ENCODE results near the gene MEX3A.

Gene MEX3A

DNA sequence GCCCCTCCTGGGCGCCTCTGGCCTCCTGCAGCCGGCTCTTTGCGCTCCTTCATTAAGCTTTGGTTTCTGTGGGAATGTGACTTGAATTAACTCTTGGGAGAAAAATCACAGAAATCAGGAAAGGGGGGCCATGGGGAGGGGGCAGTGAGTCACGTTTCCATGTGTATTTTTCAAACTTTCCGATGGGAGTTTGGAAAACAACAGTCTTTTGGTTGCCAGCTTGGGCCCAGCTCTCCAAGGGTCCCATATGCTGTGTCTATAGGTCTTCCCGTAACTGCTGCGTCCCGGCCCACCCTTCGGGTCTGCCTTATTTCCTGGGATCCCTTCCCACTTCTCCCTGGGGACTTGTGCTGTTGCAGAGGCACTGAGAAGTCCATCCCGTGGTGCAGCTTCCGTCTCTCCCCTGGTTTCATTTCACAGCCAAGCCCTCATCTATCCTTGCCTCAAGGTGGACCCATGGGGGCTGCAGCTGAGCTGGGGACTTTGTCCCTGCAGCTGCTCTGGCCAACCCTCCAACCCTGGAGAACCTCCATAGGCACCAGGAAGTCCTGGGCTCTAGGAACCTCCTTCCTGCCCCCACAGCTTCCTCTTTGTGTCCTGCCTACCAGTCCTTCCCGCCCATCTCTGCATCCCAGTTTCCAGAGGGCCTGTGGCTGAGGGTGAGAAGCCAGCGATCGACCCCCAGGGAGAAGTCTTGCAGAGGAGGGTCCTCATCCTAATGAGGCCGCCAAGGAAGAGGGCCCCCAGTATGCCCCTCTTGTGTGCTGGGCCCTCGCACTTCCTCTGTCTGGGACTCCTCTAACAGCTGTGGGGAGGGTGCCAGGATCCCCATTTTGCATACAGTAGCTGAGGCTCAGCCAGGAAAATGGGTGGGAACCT, 20.6 kb upstream of the MEX3A start:
- no peak for DNase-seq

DNA sequence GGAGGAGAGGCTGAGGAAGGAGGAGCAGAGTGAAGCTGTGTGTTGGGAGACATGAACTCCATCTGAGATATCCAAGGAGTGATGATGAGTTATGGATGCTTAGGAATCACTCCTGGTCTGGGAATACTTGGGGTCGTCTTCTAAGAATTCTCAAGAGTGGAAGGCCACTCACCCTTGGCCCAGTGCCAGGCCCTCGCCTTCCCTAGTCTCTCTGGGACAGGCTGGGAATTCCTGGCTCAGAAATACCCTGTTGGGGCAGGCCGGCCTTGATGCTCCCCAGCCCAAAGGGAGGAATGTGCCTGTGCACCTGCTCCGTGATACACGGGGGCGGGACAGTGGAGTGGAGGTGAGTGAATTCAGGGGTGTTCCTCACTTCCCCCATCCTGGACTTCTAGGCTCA, 19.6 kb upstream of the MEX3A start:
- DNase-seq = no peak

DNA sequence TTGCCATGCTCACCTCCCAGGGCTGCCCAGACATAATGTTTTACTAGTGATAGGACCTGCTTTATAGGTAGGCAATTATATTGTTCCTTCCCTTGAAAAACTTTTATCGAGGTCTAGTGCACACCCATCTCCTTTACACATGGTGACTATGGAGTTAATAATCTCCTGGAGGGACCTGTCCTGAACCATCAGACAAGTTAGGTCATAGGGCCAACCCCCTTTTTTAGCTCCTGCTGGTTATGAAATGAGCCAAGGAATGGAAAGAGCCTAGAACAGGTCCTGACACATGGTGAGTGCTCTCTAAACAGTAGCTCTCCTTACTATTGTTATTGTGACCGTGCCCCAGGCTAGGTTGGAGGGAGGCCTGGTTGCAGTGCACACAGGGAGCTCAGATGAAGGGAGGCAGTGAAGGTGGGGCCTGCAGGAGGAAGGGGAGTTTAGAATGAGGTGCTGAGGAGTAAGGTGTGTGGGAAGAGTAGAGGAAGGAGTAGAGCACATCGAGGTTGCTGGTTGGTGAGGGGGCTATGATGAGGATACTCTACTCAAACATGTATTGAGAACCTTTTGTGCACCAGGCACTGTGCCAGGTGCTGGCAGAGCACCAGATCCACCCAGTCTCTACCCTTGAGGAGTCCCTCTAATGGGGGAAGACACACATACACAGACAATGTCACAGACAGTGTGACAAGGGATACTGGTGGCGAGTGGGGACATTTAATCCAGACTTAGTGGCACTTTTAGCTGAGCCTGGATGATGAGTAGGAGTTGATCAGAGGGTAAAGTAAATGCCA, 18.1 kb upstream of the MEX3A start:
- no peak for DNase-seq

DNA sequence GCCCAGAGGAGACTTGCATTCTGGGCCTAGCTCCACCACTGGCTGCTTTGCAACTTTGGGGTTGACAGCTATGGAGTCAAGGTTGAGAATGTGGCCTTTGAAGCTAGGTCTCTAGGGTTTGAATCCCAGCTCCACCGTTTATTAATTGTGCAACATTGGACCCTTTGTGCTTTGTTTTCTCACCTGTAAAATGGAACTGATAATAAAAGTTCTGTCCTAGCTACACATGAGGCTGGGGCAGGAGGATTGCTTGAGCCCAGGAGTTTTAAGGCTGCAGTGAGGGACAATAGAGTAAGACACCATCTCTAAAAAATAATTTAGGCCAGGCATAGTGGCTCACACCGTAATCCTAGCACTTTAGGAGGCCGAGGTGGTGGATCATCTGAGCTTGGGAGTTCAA, 17.0 kb upstream of the MEX3A start:
- DNase-seq = no peak

DNA sequence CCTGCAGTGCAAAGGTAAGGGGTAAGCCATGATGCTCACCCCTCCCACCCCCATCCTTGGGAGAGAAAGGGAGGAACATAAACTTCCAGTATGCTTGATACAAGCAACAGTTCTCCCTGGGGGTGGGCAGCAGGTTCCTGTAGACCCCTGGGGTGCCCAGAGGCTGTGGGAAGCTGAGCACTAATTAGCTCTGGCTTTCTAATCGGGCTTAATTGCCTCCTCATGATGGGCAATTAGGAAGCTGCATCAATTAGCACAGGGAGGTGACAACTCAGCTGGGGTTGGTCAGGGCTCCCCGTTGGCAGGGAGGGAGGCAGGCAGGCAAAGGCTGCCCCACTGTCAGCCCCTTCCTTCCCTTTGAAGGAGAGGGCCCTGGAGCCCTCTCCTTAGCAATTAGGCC, 16.5 kb upstream of the MEX3A start:
- DNase-seq = no peak

DNA sequence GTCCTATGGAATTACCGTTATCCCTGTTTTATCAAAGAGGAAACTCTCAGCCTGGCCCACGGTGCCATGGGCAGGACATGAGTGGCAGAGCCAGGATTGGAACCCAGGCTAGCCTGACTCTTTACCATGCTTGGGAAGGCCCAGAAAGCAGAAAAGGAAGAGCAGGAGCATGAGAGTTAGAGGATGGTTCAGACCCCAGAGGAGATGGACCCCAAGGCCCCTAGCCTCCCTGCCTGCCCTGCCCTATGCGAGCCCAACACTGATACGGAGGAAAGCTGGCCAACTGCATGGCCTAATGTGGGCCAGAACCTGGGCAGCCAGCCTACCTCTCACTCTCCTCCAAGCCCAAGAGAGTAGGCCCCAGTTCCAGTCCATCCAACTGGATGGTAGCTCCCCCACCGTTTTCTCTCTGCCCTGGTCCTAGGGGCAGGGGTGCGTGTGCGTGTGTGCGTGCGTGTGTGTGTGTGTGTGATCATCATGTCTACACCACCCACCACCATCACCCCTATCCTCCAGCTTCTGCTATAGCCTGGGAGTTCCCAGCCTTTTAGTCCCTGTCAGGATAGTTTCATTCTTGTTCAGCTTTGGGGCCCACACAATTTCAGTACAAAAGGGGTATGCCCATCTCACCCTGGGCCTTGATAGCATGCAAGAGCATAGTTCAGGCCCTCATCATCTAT, 15.4 kb upstream of the MEX3A start:
- no peak for DNase-seq

DNA sequence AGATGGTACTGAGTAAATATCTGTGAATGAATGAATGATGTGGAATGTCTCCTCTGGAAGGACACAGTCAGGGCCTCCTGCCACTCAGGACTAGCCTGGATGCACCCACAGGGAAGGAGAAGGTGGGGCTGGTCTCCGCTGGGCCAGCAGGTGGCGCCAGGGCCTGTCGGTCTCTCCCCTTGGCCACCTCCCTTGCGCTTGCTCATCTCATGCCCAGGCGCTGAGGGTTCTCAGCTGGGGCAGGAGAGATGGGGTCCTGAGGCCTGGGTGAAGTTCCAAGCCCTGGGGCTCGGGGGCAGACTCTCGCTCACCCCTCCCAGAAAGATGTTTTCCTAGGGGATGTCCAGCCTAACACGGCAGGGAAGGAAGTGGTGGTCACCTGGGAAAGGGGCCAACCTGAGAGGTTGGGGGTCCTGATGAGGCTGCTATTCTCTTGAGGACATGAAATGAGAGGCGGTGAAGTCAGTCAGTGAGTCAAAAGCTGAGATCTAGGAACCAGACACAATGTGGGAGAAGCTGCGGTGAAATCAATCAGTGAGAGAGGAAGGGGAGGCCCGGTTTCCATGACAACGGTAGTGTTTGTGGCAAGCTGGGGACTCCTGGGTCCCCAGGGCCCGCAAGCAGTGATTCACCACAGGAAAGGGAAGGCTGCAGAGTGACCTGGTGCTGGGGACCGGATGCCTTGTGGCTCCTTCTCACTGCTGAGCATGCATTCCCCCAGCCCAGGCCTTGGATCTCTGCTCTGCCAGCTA, 14.6 kb upstream of the MEX3A start:
- peak; percentile 47 to 70 (median 58) for DNase-seq

DNA sequence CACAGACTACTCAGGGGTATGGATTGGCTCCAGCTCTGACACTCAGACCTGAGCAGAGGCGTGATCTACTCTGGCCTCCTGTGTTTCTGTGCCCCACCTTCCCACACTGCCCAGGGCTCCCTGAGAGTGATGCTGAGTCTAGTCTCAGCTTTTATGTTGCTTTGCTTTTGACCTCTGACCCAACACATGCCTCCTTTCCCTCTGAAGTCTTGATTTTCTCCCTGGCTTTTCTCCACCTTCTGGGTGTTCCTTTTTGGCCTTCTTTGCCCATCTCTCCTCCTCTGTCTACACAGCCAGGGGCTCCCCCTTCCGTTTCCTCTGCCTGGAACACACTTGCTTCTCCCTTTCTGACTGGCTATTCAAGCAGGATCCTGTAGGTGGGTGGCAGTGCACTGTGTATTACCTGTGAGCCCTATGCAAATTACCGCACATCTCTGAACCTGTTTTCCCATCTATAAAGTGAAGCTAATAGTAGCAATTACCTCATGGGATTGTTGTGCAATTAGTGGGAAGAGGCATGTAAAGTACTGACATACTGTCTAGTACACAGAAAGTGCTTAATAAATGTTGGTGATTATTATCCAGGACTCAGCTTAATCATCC, 13.7 kb upstream of the MEX3A start:
- DNase-seq = no peak

DNA sequence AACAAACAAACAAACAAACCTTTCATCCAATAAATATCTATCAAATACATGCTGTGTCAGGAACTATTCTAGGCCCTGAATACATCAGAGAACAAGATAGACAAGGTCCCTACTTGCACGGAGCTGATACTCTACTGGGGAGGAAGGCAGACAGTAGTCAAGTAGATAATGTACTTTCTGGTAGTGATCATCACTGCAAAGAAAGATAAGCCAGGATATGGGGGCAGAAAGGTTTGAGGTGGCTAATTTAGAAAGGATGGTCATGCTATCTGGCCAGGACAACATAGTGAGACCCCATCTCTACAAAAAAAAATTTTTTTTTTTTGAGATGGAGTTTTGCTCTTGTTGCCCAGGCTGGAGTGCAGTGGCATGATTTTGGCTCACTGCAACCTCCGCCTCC, 9.3 kb upstream of the MEX3A start:
- no peak for DNase-seq

DNA sequence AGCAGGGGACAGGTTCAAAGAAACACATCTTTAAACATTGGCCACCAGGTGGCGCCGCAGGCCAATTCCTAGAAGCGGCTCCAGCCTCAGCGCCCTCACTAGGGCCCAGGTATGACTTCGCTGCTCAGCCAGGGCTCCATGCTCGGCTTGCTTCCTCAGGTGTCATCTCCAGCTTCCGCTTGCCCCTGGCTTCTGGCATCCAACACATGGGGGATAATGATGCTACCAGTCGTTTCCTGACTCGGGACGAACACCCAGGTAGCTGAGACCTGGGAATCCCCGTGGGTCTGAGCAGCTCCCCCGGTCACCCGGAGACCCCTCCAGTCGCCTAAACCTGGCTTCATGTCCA, 8.5 kb upstream of the MEX3A start:
- DNase-seq = peak; percentile 85 to 92 (median 87)

DNA sequence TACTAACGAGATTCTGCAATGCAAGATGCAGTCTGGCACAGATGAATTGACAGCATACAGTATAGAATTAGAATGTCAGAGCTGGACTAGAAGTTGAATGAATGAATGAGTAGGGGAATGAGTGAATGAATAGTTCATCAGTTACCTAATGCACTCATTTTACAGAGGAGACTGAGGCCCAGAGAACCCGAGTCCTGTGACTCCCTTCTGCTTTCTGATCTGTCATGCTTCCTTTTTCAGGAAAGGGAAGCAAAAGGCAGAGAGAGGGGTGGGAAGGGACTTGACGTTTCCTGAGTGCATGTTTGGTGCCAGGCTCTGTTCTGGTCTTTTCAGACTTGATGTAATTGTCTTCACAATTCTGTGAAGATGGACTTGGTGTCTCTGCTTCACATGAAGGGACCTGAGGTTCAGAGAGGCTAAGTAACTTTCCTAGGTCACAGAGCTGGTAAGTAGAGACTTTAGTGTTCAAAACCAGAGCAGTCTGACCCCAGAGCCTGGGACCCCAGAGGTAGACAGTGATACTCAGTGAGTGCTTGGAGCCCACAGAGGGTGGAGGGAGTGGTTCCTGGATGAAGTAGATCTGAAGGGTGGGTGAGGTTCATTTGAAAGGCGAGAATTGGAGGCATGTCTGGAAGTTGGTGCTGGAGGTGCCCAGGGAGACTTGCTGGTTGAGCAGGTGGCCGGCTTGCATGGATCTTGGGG, 8.0 kb upstream of the MEX3A start:
- DNase-seq = no peak

DNA sequence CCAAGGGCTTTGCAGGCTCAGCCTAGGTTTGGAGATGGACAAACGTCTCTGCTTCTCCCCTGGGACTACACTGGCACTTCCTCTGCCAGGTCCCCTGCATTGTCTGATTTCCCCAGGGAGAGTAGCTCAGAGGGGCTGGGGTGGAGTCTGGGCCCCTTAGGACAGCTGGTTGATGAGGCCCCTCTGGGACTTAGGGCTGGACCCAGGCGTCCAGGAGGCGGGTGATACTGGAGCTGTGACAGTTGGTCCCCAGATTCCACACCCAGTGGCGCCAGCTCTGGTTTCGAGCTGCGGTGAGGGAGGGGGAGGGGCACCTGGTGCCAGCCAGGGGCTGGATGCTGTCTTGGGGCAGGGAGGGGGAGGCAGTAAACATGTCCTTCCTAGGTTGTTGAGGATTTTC, 7.4 kb upstream of the MEX3A start:
- no peak for DNase-seq

DNA sequence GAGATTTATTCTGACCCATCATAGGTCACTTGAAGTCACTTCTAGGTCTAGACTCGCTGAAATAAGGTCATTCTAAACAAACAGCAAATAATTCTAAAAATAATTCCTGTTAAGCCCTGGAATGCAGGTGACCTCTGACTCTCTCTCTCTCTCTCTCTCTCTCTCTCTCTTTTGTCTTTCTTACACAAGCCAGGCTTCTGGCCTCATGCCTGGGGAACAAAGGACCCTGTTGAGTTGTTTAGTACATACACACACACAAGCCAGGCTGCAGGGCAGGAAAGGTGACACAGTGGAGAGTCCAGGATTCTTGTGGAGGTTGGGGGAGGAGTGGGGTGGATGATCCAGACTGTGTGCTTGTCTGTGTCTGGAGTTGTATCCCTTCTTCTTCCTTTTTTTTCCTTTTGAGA, 4.0 kb upstream of the MEX3A start:
- DNase-seq = no peak

DNA sequence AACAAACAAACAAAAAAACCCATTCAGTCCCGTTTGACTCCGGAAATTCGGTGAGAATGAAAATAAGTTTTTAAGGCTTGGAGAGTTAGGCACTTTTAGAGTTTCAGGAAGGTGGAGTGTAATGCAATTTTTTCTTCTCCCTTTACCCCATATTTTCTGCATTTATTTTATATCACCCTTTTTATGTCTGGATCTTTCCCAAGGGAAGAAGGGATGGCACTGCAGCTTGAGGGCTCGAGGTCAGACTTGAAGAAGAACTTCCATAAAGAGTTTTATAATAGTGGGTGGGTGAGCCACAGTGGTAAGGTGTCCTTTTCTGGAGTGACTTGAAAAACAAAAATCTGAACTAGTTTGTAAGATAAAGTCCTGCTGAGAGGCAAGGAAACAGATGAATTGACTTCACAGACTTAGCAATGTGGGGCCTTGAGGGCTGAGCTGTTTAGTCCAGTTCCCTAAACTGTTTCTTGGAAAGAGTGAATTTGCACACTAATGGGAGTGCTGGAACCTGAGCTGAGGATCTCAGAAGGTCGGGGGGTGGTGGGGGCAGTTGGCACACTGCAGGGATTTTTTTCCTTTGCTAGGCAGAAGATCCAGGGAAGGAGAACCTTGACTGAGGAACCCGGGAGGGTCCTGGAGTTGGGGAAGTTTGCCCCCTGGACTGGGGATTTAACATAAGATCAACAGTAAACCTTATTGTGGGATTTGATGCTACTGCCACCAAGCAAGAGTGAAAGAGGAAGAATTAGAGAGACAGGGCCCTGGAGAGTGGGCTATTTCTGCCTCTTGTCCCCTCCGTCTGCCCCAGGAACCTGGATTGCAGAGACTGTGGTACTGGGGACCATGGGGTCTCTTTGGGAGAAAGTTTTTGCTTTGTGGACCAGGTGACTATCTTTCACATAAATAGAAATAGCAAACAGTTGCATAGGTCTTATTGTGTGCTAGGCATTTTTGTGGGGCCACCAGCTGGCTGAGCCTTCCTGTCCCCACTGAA, 1.8 kb upstream of the MEX3A start:
- no peak for DNase-seq

DNA sequence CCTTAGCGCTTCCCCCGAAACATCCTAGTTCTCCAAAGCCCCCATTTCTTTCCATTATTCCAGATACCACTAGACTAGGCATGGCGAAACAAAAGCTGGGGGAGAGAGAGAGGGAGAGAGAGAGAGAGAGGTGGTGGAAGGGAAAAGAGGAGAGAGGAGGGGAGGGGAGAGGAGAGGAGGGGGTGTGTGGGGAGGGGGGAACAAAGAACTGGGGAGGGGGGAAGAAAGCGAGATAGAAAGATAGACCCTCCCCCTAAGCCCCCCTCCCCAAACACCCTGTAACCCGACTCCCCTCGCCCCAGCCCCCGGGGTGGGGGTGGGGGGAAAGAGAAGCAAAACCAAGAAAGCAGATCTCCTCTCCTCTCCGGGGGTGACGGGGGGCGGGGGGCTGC, 352 bp downstream of the MEX3A start:
- no peak for DNase-seq

DNA sequence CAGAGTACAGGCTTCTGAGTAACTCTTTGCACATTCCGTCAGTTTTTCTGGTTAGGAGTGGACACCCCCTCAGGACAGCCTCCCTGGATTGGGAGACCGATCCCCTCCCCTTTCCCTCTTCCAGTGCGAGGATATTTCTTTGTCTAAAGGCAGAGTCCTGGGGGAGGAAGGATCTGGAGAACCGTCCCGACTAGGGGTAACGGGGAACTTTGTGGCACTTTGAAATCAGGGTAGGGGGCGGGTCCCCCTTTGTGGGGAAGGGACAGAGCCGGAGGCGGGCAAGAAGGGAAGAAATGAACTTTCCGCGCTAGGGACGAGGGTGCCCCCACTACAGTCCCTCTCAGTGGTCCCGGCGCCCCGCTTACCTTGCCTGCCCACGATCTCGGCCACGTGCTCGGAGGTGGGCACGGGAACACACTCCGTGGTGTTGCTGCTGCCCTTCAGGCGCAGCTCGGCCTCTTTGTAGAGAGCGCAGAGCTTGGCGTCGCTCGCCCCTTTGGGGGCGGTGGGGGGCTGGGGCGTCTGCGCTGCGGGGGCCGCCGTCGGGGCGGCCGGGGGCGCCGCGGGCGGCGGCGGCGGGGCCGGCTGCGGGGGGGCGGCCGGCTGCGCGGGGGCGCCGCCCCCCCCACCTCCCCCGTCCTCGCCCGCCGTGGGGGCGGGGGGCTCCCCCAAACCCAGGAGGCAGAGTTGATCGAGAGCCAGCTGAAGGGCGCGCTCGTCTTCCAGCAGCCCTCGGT, 917 bp downstream of the MEX3A start:
- no peak for DNase-seq

DNA sequence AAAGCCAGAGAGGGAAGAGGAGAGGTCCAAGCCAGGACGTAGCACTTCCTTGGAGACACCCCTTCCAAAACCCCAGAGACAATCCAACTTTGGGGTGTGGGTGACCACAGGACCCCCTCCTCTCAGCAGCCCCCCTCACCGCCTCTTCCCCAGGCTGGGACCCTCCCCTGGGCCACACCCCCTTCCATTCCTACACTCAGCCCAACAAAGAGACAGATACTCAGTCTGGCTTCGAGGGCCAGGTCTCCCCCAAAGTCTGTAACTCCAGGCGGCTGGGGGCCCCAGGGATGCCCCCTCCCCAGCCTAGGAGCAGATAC, 1.4 kb downstream of the MEX3A start:
- no peak for DNase-seq

DNA sequence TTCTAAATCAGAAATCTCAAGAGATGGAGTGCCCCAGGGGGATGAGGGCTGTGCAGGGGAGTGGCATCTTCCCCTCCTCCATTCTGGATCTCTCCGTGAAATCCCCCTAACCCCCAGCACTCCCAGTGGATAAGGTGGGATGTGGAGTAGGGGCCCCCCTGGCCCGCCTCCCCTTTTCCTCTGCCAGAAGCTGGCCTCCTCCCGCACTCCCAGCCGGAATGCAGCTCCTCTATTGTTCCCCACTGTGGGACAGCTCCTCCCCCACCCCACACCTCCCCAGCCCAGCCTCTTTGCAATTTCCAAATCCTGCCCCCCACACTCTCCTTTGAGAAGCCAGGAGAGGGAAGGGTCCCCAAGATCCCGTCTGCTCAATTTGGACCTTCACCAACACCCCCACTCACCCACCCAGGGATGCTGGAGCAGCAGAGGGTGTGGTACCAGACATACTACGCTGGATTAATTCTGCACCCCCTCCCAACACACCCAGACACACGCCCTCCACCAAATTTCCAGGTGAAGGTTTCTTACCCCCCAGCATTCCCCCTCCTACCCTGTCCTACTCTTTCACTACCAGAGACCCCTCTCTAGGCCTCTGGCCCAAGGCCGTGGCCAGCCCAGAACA, 1.9 kb downstream of the MEX3A start:
- DNase-seq = no peak

DNA sequence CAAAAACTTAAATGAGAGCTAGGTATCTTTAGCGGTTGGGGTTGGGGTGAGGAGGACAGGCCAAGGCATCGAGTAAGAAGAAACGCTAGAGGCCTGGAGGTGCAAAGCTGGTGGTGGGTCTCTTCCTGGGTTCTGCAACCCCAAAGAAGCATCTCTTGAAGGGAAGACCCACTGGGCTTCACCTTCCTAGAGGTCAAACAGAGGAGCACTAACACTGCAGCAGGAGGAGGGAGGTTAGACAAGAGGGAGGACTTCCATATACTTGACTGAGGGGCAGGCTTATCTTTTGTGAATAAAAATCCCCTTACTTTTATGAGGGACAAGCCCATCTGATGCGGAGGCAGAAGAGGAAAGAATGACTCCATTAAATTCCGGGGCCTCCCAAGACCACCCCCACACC, 2.5 kb downstream of the MEX3A start:
- no peak for DNase-seq

DNA sequence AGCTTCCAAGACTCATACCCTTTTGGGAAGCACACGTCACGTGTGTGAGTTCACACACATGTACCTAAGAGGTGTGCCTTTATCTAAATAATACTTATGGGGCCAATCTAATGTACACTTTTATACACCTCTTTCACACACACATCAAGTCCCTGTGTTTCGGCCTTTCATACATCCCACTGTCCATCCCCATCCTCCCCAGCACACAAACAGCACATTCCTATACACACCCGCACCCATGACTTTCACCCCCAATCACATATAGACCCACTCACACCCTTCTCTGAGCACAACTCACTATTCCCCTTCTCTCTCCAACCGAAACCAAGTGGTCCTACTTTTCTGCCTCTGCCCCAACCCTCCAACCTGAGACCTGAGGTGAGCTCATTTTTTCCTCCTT, 3.5 kb downstream of the MEX3A start:
- no peak for DNase-seq
